ENCODE data around the gene PARD6A.

PARD6A gene

GRCh38 chr16:67664258-67664657, 3.5 kb downstream of the PARD6A start:
- Histone ChIP-seq H4K20me1 (ENCODE audit: insufficient read depth, low read length) (no peaks in the 10 kb centered on the region), H3K36me3 (replicated peaks; ENCODE audit: low read depth, low read length) (no peaks in the 10 kb centered on the region)

GRCh38 chr16:67664871-67665270, 4.1 kb downstream of the PARD6A start:
- H3K79me2 ChIP-seq (ENCODE audit: low read length): peaks cover 2% of the 10 kb centered on the region
- H2AFZ ChIP-seq (ENCODE audit: low read depth, low read length): no peak overlapping the region
- no peaks in the 10 kb centered on the region for H4K20me1 ChIP-seq (ENCODE audit: insufficient read depth, low read length)
- TF ChIP-seq CTCF (IDR thresholded peaks at IDR 0.05; ENCODE audit: low read depth, low read length) (no peak), EZH2phosphoT487 (IDR thresholded peaks at IDR 0.05; ENCODE audit: low read depth) (no peak)
- no peak overlapping the region for H3K4me3 ChIP-seq (ENCODE audit: low read length)
- H3K27ac ChIP-seq (ENCODE audit: low read length): no peak overlapping the region
- H3K9me3 ChIP-seq (ENCODE audit: insufficient read depth, low read length): no peaks in the 10 kb centered on the region
- peaks cover 41% of the 10 kb centered on the region for H3K4me1 ChIP-seq (ENCODE audit: low read length)
- H3K36me3 ChIP-seq (replicated peaks; ENCODE audit: low read depth, low read length): no peaks in the 10 kb centered on the region
- H3K27me3 ChIP-seq (ENCODE audit: low read depth, low read length): no peaks in the 10 kb centered on the region
- H3K4me2 ChIP-seq (ENCODE audit: low read length): no peak overlapping the region
- no peak overlapping the region for H3K9ac ChIP-seq (ENCODE audit: low read length)

More at GRCh38 chr16:67664258-67664657, 3.5 kb downstream of the PARD6A start:
- H3K4me2 ChIP-seq (ENCODE audit: low read length): no peak overlapping the region
- TF ChIP-seq EZH2phosphoT487 (IDR thresholded peaks at IDR 0.05; ENCODE audit: low read depth): no peak
- TF ChIP-seq CTCF (IDR thresholded peaks at IDR 0.05; ENCODE audit: low read depth, low read length): no peak
- no peak overlapping the region for H2AFZ ChIP-seq (ENCODE audit: low read depth, low read length)
- H3K4me3 ChIP-seq (ENCODE audit: low read length): no peak overlapping the region
- no peaks in the 10 kb centered on the region for H3K9me3 ChIP-seq (ENCODE audit: insufficient read depth, low read length)
- no peak overlapping the region for H3K27ac ChIP-seq (ENCODE audit: low read length)
- H3K9ac ChIP-seq (ENCODE audit: low read length): no peak overlapping the region
- peaks cover 35% of the 10 kb centered on the region for H3K4me1 ChIP-seq (ENCODE audit: low read length)
- peaks cover 8% of the 10 kb centered on the region for H3K79me2 ChIP-seq (ENCODE audit: low read length)
- no peaks in the 10 kb centered on the region for H3K27me3 ChIP-seq (ENCODE audit: low read depth, low read length)

GRCh38 chr16:67665598-67665997, 4.8 kb downstream of the PARD6A start:
- H3K4me3 ChIP-seq (ENCODE audit: low read length): peak overlapping the region; percentile 92
- no peak overlapping the region for H2AFZ ChIP-seq (ENCODE audit: low read depth, low read length)
- peak overlapping the region; percentile 94 for H3K9ac ChIP-seq (ENCODE audit: low read length)
- TF ChIP-seq EZH2phosphoT487 (IDR thresholded peaks at IDR 0.05; ENCODE audit: low read depth): no peak
- no peak for TF ChIP-seq CTCF (IDR thresholded peaks at IDR 0.05; ENCODE audit: low read depth, low read length)
- no peaks in the 10 kb centered on the region for H3K36me3 ChIP-seq (replicated peaks; ENCODE audit: low read depth, low read length)
- H4K20me1 ChIP-seq (ENCODE audit: insufficient read depth, low read length): no peaks in the 10 kb centered on the region
- H3K4me2 ChIP-seq (ENCODE audit: low read length): peak overlapping the region; percentile 99
- no peaks in the 10 kb centered on the region for H3K79me2 ChIP-seq (ENCODE audit: low read length)
- H3K9me3 ChIP-seq (ENCODE audit: insufficient read depth, low read length): no peaks in the 10 kb centered on the region
- peaks cover 44% of the 10 kb centered on the region for H3K4me1 ChIP-seq (ENCODE audit: low read length)
- H3K27me3 ChIP-seq (ENCODE audit: low read depth, low read length): no peaks in the 10 kb centered on the region
- H3K27ac ChIP-seq (ENCODE audit: low read length): no peak overlapping the region

- H3K79me2 ChIP-seq (ENCODE audit: low read length): no peaks in the 10 kb centered on the region
- no peak overlapping the region for H2AFZ ChIP-seq (ENCODE audit: low read depth, low read length)
- H3K27me3 ChIP-seq (ENCODE audit: low read depth, low read length): no peaks in the 10 kb centered on the region
- peak overlapping the region; percentile 94 for H3K9ac ChIP-seq (ENCODE audit: low read length)
- no peak for TF ChIP-seq EZH2phosphoT487 (IDR thresholded peaks at IDR 0.05; ENCODE audit: low read depth)
- no peak for TF ChIP-seq CTCF (IDR thresholded peaks at IDR 0.05; ENCODE audit: low read depth, low read length)
- no peak overlapping the region for H3K27ac ChIP-seq (ENCODE audit: low read length)
- peak overlapping the region; percentile 99 for H3K4me2 ChIP-seq (ENCODE audit: low read length)
- no peaks in the 10 kb centered on the region for H3K9me3 ChIP-seq (ENCODE audit: insufficient read depth, low read length)
- H3K4me1 ChIP-seq (ENCODE audit: low read length): peaks cover 42% of the 10 kb centered on the region
- H3K4me3 ChIP-seq (ENCODE audit: low read length): peak overlapping the region; percentile 92
- H3K36me3 ChIP-seq (replicated peaks; ENCODE audit: low read depth, low read length): no peaks in the 10 kb centered on the region
- H4K20me1 ChIP-seq (ENCODE audit: insufficient read depth, low read length): no peaks in the 10 kb centered on the region
Observed at GRCh38 chr16:67666032-67666551, 5.3 kb downstream of the PARD6A start.
